ENCODE data around the gene PAFAH1B2. TPM values are rescaled to one million over a fixed set of nuclear protein-coding genes. Genes with fewer than 3 reads are reported as not detected.
A peak's percentile ranks its signal among the peaks of the same experiment; 100 is the strongest.

Gene PAFAH1B2
- total and polyA plus RNA-seq, 2 experiments from 2014 or later: 87.5 to 148 TPM

DNA sequence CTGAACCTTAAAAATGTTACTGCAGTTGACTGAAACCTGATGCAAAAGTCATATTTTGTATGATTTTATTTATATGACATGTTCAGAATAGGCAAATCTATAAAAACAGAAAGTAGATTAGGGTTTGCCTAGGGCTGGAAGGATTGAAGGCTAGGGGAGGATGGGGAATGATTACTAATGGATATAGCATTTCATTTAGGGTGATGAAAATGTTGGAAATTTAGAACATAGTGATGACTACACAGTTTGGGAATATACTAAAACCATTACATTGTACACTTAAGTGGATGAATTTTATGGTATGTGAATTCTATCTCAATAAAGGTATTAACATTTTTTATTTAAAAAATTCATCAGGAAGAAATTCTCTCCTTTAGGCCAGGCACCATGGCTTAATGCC lies 22.9 kb upstream of the PAFAH1B2 start:
- DNase-seq (ENCODE audit: low spot score) (no peak), ATAC-seq (no peak)
- Mint-ChIP-seq H3K9me3 (no peaks in the 10 kb centered on the region), H3K36me3 (ENCODE audit: low read depth) (no peaks in the 10 kb centered on the region), H3K4me3 (no peak overlapping the region), H3K27me3 (ENCODE audit: insufficient read depth, low read depth, poor library complexity) (peaks cover 2% of the 10 kb centered on the region), H3K4me1 (no peaks in the 10 kb centered on the region), H3K27ac (no peak overlapping the region)
- no peak overlapping the region for H3K4me3 ChIP-seq
- no peaks in the 10 kb centered on the region for H3K79me2 ChIP-seq (replicated peaks; ENCODE audit: insufficient read depth)
- H3K4me1 ChIP-seq (ENCODE audit: insufficient read depth): no peaks in the 10 kb centered on the region
- no peaks in the 10 kb centered on the region for H3K27me3 ChIP-seq (ENCODE audit: insufficient read depth)
- no peaks in the 10 kb centered on the region for H3K9me2 ChIP-seq (ENCODE audit: insufficient read depth)
- H3F3A ChIP-seq (replicated peaks; ENCODE audit: low read depth): no peaks in the 10 kb centered on the region
- H3K36me3 ChIP-seq (ENCODE audit: insufficient read depth): no peaks in the 10 kb centered on the region
- H3K4me2 ChIP-seq: no peak overlapping the region
- TF ChIP-seq STAT1 (IDR thresholded peaks at IDR 0.05; ENCODE audit: unreplicated experiment): no peak
- no peaks in the 10 kb centered on the region for H4K20me1 ChIP-seq (replicated peaks; ENCODE audit: insufficient read depth)
- no peak overlapping the region for H2AFZ ChIP-seq
- H3K27ac ChIP-seq (ENCODE audit: low read depth): no peak overlapping the region

DNA sequence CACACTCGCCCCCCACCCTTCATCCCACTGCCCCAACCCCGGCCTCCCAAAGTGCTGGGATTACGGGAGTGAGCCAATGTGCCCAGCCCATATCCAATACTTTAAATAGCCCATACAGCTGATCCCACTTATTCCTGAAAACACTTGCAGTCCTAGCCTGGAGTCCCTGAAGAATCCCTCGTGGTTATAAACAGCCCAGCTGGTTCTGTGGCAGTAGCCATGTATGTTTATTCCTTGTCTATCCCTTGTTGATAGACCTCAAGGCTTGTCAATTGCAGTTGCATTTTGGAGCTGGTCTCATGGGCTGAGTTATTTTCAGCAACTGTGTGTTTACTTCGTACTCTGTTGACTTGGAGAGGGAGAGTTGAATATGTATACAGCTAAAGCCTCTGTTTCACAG lies 21.5 kb upstream of the PAFAH1B2 start:
- H3K79me2 ChIP-seq (replicated peaks; ENCODE audit: insufficient read depth): no peaks in the 10 kb centered on the region
- H3K9me2 ChIP-seq (ENCODE audit: insufficient read depth): no peaks in the 10 kb centered on the region
- no peak for ATAC-seq
- Mint-ChIP-seq H3K27ac (no peak overlapping the region), H3K4me1 (no peaks in the 10 kb centered on the region), H3K9me3 (no peaks in the 10 kb centered on the region), H3K36me3 (ENCODE audit: low read depth) (no peaks in the 10 kb centered on the region), H3K27me3 (ENCODE audit: insufficient read depth, low read depth, poor library complexity) (no peaks in the 10 kb centered on the region), H3K4me3 (no peak overlapping the region)
- no peaks in the 10 kb centered on the region for H3K4me1 ChIP-seq (ENCODE audit: insufficient read depth)
- no peaks in the 10 kb centered on the region for H3K36me3 ChIP-seq (ENCODE audit: insufficient read depth)
- no peak for DNase-seq (ENCODE audit: low spot score)
- H3K27ac ChIP-seq (ENCODE audit: low read depth): no peak overlapping the region
- no peak overlapping the region for H3K4me3 ChIP-seq
- H4K20me1 ChIP-seq (replicated peaks; ENCODE audit: insufficient read depth): no peaks in the 10 kb centered on the region
- H3F3A ChIP-seq (replicated peaks; ENCODE audit: low read depth): no peaks in the 10 kb centered on the region
- H2AFZ ChIP-seq: peak overlapping the region; percentile 69; the same call in 1 of the 2 replicates
- no peak overlapping the region for H3K4me2 ChIP-seq
- H3K27me3 ChIP-seq (ENCODE audit: insufficient read depth): no peaks in the 10 kb centered on the region
- TF ChIP-seq EZH2phosphoT487 (IDR thresholded peaks at IDR 0.05; ENCODE audit: unreplicated experiment) (no peak), CREB1 (CRISPR knock-in tag; IDR thresholded peaks at IDR 0.05; ENCODE audit: low read depth) (no peak), EZH2 (IDR thresholded peaks at IDR 0.05; ENCODE audit: low read depth, unreplicated experiment) (no peak), ZNF114 (CRISPR knock-in tag; IDR thresholded peaks at IDR 0.05) (no peak), NANOG (IDR thresholded peaks at IDR 0.05; ENCODE audit: borderline replicate concordance) (no peak), JUNB (IDR thresholded peaks at IDR 0.05; ENCODE audit: unreplicated experiment) (no peak), ZNF331 (CRISPR knock-in tag; IDR thresholded peaks at IDR 0.05; ENCODE audit: low read depth) (no peak), STAT1 (IDR thresholded peaks at IDR 0.05; ENCODE audit: unreplicated experiment) (no peak)
- TF ChIP-seq, protein P1, sequence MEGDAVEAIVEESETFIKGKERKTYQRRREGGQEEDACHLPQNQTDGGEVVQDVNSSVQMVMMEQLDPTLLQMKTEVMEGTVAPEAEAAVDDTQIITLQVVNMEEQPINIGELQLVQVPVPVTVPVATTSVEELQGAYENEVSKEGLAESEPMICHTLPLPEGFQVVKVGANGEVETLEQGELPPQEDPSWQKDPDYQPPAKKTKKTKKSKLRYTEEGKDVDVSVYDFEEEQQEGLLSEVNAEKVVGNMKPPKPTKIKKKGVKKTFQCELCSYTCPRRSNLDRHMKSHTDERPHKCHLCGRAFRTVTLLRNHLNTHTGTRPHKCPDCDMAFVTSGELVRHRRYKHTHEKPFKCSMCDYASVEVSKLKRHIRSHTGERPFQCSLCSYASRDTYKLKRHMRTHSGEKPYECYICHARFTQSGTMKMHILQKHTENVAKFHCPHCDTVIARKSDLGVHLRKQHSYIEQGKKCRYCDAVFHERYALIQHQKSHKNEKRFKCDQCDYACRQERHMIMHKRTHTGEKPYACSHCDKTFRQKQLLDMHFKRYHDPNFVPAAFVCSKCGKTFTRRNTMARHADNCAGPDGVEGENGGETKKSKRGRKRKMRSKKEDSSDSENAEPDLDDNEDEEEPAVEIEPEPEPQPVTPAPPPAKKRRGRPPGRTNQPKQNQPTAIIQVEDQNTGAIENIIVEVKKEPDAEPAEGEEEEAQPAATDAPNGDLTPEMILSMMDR (conservative IDR thresholded peaks at IDR 0.05; ENCODE audit: low read depth in 2 of 2): no peak
- TF ChIP-seq, protein P2, sequence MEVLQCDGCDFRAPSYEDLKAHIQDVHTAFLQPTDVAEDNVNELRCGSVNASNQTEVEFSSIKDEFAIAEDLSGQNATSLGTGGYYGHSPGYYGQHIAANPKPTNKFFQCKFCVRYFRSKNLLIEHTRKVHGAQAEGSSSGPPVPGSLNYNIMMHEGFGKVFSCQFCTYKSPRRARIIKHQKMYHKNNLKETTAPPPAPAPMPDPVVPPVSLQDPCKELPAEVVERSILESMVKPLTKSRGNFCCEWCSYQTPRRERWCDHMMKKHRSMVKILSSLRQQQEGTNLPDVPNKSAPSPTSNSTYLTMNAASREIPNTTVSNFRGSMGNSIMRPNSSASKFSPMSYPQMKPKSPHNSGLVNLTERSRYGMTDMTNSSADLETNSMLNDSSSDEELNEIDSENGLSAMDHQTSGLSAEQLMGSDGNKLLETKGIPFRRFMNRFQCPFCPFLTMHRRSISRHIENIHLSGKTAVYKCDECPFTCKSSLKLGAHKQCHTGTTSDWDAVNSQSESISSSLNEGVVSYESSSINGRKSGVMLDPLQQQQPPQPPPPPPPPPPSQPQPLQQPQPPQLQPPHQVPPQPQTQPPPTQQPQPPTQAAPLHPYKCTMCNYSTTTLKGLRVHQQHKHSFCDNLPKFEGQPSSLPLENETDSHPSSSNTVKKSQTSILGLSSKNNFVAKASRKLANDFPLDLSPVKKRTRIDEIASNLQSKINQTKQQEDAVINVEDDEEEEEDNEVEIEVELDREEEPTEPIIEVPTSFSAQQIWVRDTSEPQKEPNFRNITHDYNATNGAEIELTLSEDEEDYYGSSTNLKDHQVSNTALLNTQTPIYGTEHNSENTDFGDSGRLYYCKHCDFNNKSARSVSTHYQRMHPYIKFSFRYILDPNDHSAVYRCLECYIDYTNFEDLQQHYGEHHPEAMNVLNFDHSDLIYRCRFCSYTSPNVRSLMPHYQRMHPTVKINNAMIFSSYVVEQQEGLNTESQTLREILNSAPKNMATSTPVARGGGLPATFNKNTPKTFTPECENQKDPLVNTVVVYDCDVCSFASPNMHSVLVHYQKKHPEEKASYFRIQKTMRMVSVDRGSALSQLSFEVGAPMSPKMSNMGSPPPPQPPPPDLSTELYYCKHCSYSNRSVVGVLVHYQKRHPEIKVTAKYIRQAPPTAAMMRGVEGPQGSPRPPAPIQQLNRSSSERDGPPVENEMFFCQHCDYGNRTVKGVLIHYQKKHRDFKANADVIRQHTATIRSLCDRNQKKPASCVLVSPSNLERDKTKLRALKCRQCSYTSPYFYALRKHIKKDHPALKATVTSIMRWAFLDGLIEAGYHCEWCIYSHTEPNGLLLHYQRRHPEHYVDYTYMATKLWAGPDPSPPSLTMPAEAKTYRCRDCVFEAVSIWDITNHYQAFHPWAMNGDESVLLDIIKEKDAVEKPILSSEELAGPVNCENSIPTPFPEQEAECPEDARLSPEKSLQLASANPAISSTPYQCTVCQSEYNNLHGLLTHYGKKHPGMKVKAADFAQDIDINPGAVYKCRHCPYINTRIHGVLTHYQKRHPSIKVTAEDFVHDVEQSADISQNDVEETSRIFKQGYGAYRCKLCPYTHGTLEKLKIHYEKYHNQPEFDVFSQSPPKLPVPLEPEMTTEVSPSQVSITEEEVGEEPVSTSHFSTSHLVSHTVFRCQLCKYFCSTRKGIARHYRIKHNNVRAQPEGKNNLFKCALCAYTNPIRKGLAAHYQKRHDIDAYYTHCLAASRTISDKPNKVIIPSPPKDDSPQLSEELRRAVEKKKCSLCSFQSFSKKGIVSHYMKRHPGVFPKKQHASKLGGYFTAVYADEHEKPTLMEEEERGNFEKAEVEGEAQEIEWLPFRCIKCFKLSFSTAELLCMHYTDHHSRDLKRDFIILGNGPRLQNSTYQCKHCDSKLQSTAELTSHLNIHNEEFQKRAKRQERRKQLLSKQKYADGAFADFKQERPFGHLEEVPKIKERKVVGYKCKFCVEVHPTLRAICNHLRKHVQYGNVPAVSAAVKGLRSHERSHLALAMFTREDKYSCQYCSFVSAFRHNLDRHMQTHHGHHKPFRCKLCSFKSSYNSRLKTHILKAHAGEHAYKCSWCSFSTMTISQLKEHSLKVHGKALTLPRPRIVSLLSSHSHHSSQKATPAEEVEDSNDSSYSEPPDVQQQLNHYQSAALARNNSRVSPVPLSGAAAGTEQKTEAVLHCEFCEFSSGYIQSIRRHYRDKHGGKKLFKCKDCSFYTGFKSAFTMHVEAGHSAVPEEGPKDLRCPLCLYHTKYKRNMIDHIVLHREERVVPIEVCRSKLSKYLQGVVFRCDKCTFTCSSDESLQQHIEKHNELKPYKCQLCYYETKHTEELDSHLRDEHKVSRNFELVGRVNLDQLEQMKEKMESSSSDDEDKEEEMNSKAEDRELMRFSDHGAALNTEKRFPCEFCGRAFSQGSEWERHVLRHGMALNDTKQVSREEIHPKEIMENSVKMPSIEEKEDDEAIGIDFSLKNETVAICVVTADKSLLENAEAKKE (CRISPR knock-in tag; IDR thresholded peaks at IDR 0.05): no peak
- TF ChIP-seq, protein P3, sequence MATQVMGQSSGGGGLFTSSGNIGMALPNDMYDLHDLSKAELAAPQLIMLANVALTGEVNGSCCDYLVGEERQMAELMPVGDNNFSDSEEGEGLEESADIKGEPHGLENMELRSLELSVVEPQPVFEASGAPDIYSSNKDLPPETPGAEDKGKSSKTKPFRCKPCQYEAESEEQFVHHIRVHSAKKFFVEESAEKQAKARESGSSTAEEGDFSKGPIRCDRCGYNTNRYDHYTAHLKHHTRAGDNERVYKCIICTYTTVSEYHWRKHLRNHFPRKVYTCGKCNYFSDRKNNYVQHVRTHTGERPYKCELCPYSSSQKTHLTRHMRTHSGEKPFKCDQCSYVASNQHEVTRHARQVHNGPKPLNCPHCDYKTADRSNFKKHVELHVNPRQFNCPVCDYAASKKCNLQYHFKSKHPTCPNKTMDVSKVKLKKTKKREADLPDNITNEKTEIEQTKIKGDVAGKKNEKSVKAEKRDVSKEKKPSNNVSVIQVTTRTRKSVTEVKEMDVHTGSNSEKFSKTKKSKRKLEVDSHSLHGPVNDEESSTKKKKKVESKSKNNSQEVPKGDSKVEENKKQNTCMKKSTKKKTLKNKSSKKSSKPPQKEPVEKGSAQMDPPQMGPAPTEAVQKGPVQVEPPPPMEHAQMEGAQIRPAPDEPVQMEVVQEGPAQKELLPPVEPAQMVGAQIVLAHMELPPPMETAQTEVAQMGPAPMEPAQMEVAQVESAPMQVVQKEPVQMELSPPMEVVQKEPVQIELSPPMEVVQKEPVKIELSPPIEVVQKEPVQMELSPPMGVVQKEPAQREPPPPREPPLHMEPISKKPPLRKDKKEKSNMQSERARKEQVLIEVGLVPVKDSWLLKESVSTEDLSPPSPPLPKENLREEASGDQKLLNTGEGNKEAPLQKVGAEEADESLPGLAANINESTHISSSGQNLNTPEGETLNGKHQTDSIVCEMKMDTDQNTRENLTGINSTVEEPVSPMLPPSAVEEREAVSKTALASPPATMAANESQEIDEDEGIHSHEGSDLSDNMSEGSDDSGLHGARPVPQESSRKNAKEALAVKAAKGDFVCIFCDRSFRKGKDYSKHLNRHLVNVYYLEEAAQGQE (IDR thresholded peaks at IDR 0.05; ENCODE audit: unreplicated experiment): no peak

Measured in GM23338 (cell line).